Left hindlimb (tissue), 1 donor: ENCODE measurements around the gene EFNA3.
A peak's percentile ranks its signal among the peaks of the same experiment; 100 is the strongest.

Experiments
- DNase-seq: peaks from one replicate; pipeline ENCODE4 v3.0.0-alpha.2; 2018

Gene EFNA3

GRCh38 chr1:155083865-155084721 is 5.5 kb downstream of the EFNA3 start:
- peak; percentile 52 for DNase-seq

DNA sequence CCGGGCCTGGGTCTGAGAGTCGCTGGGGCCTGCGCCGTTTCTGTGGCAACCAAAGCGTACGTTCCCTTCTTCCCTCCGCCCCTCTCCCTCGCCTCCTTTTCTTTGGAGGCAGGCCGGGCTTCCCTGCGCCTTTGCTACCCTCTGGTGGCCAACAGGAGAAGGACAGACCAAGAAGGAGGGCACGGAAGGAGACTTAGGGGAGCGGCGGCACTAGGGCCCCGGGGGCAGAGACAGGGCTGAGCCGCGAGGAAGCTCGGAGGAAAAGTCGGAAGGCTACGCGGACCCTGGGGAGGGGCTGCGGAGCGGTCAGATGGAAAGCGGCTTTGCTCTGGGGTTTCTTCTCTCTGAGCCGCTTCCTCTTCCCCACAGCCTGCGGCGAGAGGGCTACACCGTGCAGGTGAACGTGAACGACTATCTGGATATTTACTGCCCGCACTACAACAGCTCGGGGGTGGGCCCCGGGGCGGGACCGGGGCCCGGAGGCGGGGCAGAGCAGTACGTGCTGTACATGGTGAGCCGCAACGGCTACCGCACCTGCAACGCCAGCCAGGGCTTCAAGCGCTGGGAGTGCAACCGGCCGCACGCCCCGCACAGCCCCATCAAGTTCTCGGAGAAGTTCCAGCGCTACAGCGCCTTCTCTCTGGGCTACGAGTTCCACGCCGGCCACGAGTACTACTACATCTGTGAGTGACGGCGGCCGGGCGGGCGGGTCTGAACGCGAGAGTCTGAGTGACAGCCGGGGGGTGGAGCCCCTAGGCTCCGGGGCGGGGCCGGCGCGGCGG is 6.3 kb downstream of the EFNA3 start:
- peak; percentile 96 for DNase-seq

- peak; percentile 73 for DNase-seq
Measured at GRCh38 chr1:155085504-155086127, 7.0 kb downstream of the EFNA3 start.

GRCh38 chr1:155086128-155086741 is 7.6 kb downstream of the EFNA3 start:
- DNase-seq = peak; percentile 83

DNA sequence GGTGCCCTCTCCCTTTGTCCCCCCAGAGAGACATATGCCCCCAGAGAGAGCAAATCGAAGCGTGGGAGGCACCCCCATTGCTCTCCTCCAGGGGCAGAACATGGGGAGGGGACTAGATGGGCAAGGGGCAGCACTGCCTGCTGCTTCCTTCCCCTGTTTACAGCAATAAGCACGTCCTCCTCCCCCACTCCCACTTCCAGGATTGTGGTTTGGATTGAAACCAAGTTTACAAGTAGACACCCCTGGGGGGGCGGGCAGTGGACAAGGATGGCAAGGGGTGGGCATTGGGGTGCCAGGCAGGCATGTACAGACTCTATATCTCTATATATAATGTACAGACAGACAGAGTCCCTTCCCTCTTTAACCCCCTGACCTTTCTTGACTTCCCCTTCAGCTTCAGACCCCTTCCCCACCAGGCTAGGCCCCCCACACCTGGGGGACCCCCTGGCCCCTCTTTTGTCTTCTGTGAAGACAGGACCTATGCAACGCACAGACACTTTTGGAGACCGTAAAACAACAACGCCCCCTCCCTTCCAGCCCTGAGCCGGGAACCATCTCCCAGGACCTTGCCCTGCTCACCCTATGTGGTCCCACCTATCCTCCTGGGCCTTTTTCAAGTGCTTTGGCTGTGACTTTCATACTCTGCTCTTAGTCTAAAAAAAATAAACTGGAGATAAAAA is 8.4 kb downstream of the EFNA3 start:
- DNase-seq = peak; percentile 51

DNA sequence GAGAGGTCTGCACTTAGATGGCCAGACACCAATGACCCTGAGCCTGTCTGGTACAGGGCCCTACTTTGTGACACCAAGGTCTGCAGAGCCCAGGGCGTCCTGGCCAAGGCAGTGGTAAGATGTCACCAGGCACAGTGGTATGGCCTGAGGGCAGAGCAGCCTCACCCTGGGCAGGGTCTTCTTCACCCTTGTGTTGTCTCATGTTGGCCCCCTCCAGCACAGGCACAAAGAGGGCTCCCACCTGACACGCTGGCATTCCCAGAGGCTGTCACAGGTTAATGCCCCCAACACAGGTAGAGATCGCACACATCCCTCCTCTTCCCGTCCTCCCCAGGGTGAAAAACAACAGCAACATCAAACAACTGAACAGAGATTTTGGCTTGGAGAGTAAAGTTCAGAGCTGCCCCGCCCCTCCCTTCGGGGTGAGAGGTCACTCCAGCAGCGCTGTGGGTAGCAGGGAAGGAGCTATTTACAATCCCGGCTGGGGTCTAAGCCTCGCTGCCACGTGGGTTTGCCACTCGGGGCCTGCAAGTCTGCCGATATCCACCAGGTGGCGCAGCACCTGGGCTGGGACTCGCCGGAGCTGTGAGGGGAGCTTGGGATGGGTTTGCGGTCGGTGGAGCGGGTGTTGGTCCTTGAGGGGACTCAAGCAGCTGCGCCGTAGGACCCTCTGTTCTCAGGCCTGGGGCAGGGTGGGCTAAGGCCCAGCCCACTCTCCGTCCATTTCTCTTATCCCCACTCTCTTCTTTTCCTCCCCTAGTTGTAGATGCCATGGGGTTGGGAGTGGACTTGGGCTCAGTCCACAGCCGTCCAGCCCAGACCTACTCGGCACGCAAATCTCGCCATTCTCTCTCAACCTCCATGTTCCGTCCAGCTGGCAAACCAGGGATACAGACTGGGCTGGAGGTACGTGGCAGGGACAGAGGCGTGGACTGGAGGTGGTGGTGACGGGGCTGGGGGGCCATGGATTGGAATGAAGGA is 12.7 kb downstream of the EFNA3 start:
- DNase-seq = peak; percentile 85

GRCh38 chr1:155092131-155092530 is 13.5 kb downstream of the EFNA3 start:
- DNase-seq = no peak

- DNase-seq = no peak
Measured at GRCh38 chr1:155092641-155093040, 14.0 kb downstream of the EFNA3 start.

DNA sequence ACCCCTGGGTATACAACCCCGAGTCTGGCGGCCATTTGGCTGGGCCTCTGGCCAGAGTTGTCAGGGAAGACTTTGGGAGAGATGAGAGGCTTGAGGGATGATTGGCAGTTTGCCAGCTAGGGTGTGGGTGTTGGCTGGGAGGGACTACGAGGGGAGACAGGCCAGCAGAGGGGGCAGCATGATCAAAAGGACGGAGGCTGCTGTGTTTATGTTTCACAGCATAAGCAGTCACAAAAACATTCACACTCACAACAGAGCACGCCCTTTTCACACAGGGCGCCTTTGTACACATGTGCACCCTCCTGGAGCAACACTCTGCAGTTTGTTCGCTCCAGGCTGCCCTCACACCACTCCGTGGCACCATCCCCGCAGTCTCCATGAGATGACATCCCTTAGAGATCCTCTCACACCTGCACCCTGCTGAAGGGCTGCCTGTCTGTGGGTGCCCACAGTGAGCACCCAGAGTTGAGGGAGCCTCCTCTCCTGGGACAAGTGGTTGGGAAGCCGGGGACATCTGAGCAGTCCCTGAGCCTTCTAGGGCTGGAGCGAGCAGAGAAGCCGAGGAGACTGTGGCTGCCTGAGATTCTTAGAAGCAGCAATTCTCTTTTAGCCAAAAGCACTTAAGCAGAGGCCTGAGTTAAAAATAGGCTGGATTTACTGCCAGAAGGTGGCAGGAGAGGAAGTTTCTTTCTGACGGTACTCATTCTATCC is 15.4 kb downstream of the EFNA3 start:
- peak; percentile 81 for DNase-seq

DNA sequence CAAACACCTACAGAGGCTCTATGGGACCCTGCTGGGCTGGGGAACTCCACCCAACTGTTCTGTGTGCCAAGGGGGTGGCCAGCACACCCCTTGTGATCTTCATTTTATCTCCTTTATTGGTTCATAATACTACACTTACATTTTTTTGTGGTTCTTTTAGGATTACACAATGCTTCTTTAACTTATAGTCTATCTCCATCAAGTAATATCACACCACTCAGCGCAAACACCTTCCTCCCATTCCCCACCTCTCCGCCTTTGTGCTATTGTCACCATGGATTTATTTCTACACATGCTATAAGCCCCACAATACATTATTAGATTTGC is 15.9 kb downstream of the EFNA3 start:
- no peak for DNase-seq

- no peak for DNase-seq
Measured at GRCh38 chr1:155099331-155099730, 20.7 kb downstream of the EFNA3 start.

- no peak for DNase-seq
Measured at GRCh38 chr1:155103325-155103724, 24.7 kb downstream of the EFNA3 start.

- DNase-seq = no peak
Measured at GRCh38 chr1:155104605-155105534, 26.2 kb downstream of the EFNA3 start.

DNA sequence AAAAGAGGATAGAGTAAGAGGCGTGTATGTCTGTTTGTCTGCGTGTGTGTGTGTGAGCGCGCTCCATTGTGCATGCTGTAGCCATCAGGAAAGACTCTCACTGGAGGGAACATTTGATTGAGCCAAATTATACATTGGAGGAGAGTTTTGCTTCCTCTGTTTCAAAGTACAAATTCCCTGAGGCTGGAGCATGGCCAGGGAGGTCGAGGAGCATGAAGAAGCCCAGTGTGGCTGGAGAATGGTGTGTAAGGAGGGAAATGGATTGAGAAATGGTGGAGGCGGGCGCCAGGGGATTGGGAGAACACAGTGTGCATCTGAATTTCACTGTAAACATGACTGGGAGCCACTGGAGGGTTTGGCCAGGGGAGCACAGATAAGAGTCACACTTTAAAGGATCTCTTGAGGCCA is 27.0 kb downstream of the EFNA3 start:
- DNase-seq = no peak

DNA sequence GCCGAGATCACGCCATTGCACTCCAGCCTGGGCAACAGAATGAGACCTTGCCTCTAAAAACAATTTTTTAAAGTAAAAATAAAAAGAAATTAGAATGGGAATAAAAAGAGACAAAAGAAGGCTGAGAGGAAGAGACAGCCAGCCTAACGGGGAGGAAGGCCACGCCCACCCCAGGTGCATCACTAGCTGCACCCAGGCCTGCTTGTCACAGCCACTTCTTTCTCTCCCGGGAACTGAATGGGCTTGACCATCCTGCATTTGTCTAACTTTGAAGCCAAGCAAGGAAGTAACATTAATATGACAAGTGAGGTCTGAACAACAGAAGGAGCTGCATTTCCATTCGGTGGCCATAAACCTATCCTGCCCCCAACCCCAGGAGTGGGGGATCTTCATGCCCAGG is 28.2 kb downstream of the EFNA3 start:
- no peak for DNase-seq

GRCh38 chr1:155107309-155108264 is 28.9 kb downstream of the EFNA3 start:
- no peak for DNase-seq

DNA sequence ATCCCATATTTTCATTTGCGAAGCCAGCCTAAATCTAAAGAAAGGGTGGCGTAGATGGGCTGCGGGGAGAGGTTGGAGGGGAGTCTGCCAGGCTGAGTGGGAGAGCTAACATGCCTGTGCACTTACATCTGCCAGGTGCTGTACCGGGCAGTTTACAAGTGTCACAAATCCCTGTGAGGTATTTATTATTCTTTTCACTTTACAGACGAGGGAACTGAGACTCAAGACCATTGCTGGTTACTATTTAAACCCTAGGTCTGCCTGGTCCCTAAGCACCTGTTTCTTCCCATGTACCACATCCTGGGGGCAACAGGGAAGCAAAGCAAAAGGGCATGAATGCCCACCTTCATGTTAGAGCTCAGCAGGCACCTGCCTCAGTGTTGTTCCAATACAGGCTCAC is 29.7 kb downstream of the EFNA3 start:
- DNase-seq = no peak

DNA sequence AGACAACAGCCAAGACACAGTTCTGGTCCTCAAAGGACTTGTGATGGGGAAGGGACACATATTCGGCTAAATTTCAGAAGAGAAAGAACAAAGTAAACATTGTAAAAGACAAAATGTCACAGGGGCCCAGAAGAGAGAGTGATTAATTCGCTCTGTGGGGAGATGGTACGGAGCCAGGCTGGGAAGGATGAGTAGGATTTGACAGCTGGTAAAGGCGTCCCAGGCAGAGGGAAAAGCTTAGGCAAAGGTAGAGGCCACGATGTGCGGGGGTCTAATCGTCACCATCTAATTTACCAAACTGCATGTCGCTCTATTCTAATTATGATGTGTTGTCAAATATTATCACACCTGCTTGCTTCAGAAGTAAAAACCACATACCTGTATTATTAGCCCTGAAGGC is 31.7 kb downstream of the EFNA3 start:
- DNase-seq = no peak
